ENCODE measurements around the gene GLIS2. TPM values are rescaled to one million over a fixed set of nuclear protein-coding genes. Genes with fewer than 3 reads are reported as not detected.

Gene GLIS2
- total and polyA plus RNA-seq, 4 donors = 0.68 to 1.4 (median 1.1) TPM

- no peaks in the 10 kb centered on the region for H3K36me3 ChIP-seq (ENCODE audit: control insufficient read depth in 4 of 4, insufficient read depth in 3 of 4, low read depth in 1 of 4, low read length in 3 of 4)
- no peak for DNase-seq (ENCODE audit: low spot score)
- WGBS = 84% methylated on average over 5 of the region's 5 CpGs
- H3K4me1 ChIP-seq (ENCODE audit: control insufficient read depth in 4 of 4, insufficient read depth in 4 of 4, low read length in 3 of 4) = peaks cover 10 to 51% (median 28%) of the 10 kb centered on the region in 4 donors
- no peak overlapping the region for H3K9ac ChIP-seq (ENCODE audit: low read depth in 1 of 2, low read length in 2 of 2)
- no peak overlapping the region for H3K4me3 ChIP-seq (ENCODE audit: low read depth in 1 of 3, low read length in 3 of 3)
- no peaks in the 10 kb centered on the region for H3K9me3 ChIP-seq (ENCODE audit: control insufficient read depth in 4 of 4, low read length in 3 of 4)
- H3K27me3 ChIP-seq (ENCODE audit: control insufficient read depth in 4 of 4, insufficient read depth in 4 of 4, low read length in 3 of 4) = peaks cover 0 to 4% (median 0%) of the 10 kb centered on the region in 4 donors
- peak overlapping the region in 1 of 2 donors; percentile 38 for H3K27ac ChIP-seq (ENCODE audit: low read depth in 1 of 2, low read length in 2 of 2)
- TF ChIP-seq SP1 (IDR thresholded peaks at IDR 0.05) (no peak), EGR1 (IDR thresholded peaks at IDR 0.05; ENCODE audit: low read depth in 2 of 2) (no peak), YY1 (IDR thresholded peaks at IDR 0.05) (no peak), ZBTB33 (IDR thresholded peaks at IDR 0.05) (no peak), RAD21 (IDR thresholded peaks at IDR 0.05) (no peak), HNF4A (conservative IDR thresholded peaks at IDR 0.05) (no peak), HNF4G (IDR thresholded peaks at IDR 0.05) (no peak), ATF3 (IDR thresholded peaks at IDR 0.05) (no peak), NR2F2 (IDR thresholded peaks at IDR 0.05) (no peak)
- TF ChIP-seq, protein P1, sequence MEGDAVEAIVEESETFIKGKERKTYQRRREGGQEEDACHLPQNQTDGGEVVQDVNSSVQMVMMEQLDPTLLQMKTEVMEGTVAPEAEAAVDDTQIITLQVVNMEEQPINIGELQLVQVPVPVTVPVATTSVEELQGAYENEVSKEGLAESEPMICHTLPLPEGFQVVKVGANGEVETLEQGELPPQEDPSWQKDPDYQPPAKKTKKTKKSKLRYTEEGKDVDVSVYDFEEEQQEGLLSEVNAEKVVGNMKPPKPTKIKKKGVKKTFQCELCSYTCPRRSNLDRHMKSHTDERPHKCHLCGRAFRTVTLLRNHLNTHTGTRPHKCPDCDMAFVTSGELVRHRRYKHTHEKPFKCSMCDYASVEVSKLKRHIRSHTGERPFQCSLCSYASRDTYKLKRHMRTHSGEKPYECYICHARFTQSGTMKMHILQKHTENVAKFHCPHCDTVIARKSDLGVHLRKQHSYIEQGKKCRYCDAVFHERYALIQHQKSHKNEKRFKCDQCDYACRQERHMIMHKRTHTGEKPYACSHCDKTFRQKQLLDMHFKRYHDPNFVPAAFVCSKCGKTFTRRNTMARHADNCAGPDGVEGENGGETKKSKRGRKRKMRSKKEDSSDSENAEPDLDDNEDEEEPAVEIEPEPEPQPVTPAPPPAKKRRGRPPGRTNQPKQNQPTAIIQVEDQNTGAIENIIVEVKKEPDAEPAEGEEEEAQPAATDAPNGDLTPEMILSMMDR (IDR thresholded peaks at IDR 0.05; ENCODE audit: low read depth, low read length, missing input control) = no peak
- TF ChIP-seq, protein P2, sequence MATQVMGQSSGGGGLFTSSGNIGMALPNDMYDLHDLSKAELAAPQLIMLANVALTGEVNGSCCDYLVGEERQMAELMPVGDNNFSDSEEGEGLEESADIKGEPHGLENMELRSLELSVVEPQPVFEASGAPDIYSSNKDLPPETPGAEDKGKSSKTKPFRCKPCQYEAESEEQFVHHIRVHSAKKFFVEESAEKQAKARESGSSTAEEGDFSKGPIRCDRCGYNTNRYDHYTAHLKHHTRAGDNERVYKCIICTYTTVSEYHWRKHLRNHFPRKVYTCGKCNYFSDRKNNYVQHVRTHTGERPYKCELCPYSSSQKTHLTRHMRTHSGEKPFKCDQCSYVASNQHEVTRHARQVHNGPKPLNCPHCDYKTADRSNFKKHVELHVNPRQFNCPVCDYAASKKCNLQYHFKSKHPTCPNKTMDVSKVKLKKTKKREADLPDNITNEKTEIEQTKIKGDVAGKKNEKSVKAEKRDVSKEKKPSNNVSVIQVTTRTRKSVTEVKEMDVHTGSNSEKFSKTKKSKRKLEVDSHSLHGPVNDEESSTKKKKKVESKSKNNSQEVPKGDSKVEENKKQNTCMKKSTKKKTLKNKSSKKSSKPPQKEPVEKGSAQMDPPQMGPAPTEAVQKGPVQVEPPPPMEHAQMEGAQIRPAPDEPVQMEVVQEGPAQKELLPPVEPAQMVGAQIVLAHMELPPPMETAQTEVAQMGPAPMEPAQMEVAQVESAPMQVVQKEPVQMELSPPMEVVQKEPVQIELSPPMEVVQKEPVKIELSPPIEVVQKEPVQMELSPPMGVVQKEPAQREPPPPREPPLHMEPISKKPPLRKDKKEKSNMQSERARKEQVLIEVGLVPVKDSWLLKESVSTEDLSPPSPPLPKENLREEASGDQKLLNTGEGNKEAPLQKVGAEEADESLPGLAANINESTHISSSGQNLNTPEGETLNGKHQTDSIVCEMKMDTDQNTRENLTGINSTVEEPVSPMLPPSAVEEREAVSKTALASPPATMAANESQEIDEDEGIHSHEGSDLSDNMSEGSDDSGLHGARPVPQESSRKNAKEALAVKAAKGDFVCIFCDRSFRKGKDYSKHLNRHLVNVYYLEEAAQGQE (IDR thresholded peaks at IDR 0.05) = no peak
Measured at GRCh38 chr16:4318967-4319366, 3.1 kb downstream of the GLIS2 start.

DNA sequence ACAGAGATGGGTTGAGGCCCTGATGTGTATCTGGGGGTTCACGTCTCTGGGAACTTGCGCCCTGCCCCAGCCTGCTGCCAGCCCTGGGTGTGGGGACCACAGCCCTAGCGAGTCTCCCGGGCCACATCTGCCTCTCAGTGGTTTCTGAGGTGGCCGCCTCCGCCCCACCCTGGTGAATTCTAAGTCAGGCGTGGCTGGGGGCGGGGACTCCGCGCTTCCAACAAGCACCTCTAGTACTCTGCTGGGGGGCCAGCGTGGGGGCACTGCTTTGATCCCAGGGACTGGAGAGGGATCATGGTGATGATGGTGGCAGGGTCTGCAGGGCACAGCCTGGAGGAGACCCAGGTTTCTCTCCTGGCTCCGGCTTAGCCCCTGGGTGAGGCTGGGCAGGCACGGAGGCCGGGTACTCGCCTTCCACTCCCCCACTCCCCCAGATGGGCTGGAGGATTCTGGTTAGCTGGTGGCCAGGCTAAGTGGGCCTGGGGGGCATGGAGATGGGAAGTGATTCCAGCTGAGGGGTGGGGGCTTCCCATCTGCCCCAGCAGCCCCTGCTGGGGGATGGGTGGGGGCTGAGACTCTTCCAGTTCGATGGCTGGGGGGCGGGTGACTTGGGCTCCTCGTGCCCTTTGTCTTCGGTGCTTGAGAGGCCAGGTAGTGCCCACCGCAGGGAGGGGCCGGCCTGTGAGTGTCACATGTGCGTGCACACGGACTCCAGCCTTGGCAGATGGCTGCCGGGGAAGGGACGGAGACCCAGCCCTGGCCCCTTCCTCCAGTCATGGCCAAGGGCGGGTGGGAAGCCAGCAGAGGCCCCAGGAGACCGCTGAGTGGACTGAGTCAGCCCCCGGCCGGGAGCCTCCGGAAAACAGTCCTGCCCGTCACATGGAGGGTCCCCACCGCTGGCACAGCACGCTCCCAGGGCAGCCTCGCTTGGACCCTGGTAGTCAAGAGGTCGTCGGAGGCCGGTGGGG lies 3.9 kb downstream of the GLIS2 start:
- H3K27ac ChIP-seq (ENCODE audit: low read depth in 1 of 2, low read length in 2 of 2) = no peak overlapping the region
- peaks cover 10 to 54% (median 23%) of the 10 kb centered on the region in 4 donors for H3K4me1 ChIP-seq (ENCODE audit: control insufficient read depth in 4 of 4, insufficient read depth in 4 of 4, low read length in 3 of 4)
- H3K9ac ChIP-seq (ENCODE audit: low read depth in 1 of 2, low read length in 2 of 2) = no peak overlapping the region
- no peaks in the 10 kb centered on the region for H3K9me3 ChIP-seq (ENCODE audit: control insufficient read depth in 4 of 4, low read length in 3 of 4)
- H3K4me3 ChIP-seq (ENCODE audit: low read depth in 1 of 3, low read length in 3 of 3) = no peak overlapping the region
- TF ChIP-seq TAF1 (conservative IDR thresholded peaks at IDR 0.05) (no peak), JUND (IDR thresholded peaks at IDR 0.05) (no peak), GABPA (IDR thresholded peaks at IDR 0.05 in 1 of 2, conservative IDR thresholded peaks at IDR 0.05 in 1 of 2) (no peak), MAX (IDR thresholded peaks at IDR 0.05) (no peak)
- TF ChIP-seq, protein P1 (IDR thresholded peaks at IDR 0.05; ENCODE audit: low read depth, low read length, missing input control) = no peak
- H3K27me3 ChIP-seq (ENCODE audit: control insufficient read depth in 4 of 4, insufficient read depth in 4 of 4, low read length in 3 of 4) = peaks cover 0 to 2% (median 0%) of the 10 kb centered on the region in 4 donors
- no peaks in the 10 kb centered on the region for H3K36me3 ChIP-seq (ENCODE audit: control insufficient read depth in 4 of 4, insufficient read depth in 3 of 4, low read depth in 1 of 4, low read length in 3 of 4)
- 80% methylated on average over 37 of the region's 37 CpGs for WGBS
- no peak for DNase-seq (ENCODE audit: low spot score)

All from liver (tissue), 9 donors.